Measurements from ENCODE around the gene AKNA.

DNA sequence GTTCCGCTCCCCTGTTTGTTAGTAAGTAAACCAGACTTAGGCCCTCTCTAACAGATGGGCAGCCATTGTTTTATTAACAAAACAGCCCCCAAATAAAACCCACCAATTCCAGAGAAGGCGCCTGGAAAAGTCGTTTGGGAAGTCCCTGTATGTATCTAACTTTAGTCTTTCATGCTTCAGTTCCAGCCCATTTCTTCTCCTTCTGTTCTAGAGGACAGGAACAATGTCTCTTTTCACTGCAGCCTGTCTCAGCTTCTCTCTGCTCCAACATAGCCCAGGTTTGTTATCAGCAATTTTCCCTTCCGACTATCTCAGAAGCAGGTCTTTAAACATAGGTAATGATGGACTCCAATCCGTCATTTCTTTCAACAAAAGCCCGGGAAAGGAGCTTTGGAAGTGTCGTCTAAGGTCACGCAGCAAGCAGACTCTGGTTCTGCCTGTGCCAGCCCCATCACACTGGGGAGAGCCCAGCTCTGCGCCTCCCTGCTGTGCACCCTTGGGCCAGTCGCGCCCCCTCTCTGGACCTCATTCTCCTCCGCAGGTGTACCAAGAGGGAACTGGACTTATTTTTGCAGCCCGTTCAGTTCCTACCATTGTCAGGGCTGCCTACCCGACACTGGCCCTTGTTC is 9.6 kb upstream of the AKNA start:
- TF ChIP-seq POLR2AphosphoS5 (IDR thresholded peaks at IDR 0.05; ENCODE audit: low read depth, low read length) (no peak), POLR2A (IDR thresholded peaks at IDR 0.05; ENCODE audit: low read depth, low read length) (no peak; the same call in 1 of the 2 replicates), TAF1 (IDR thresholded peaks at IDR 0.05; ENCODE audit: low read depth, low read length) (0 out of 2 replicates have a peak, but pooled peaks have one; percentile 56)
